H9 (cell line): ENCODE measurements around the gene CSTPP1. TPM values are rescaled to one million over a fixed set of nuclear protein-coding genes. Genes with fewer than 3 reads are reported as not detected.

Experiments used
- DNase-seq: peaks from one replicate; pipeline ENCODE4 v3.0.0-alpha.2; 2017
- H2AFZ ChIP-seq: one replicate; pipeline ENCODE4 v1.6.1; 2013; ENCODE audit warnings: mild to moderate bottlenecking, low read length, control low read depth, moderate library complexity
- H2AK5ac ChIP-seq: 2 replicates; pipeline ENCODE4 v1.6.1; 2013; ENCODE audit warnings: low read length, control low read depth, mixed read lengths; ENCODE audit not compliant: insufficient read length
- H2BK120ac ChIP-seq: one replicate; pipeline ENCODE4 v1.6.1; 2013; ENCODE audit warnings: low read depth, mild to moderate bottlenecking, low read length, control low read depth, inconsistent platforms; ENCODE audit not compliant: poor library complexity, severe bottlenecking
- H2BK12ac ChIP-seq: 2 replicates; pipeline ENCODE4 v1.6.1; 2013; ENCODE audit warnings: low read length, control low read depth, mixed read lengths, low read depth; ENCODE audit not compliant: insufficient read length
- H2BK15ac ChIP-seq: 2 replicates; pipeline ENCODE4 v1.6.1; 2013; ENCODE audit warnings: low read depth, low read length, control low read depth
- H2BK20ac ChIP-seq: one replicate; pipeline ENCODE4 v1.6.1; 2013; ENCODE audit warnings: low read depth, mild to moderate bottlenecking, low read length, control low read depth, inconsistent platforms; ENCODE audit not compliant: poor library complexity, severe bottlenecking
- H2BK5ac ChIP-seq: 2 replicates; pipeline ENCODE4 v1.6.1; 2013; ENCODE audit warnings: low read length, control low read depth, mixed read lengths; ENCODE audit not compliant: insufficient read length
- H3K14ac ChIP-seq: 2 replicates; pipeline ENCODE4 v1.6.1; 2013; ENCODE audit warnings: low read length, control low read depth; ENCODE audit not compliant: insufficient read depth
- H3K18ac ChIP-seq: 2 replicates; pipeline ENCODE4 v1.6.1; 2013; ENCODE audit warnings: low read depth, mild to moderate bottlenecking, mixed read lengths, low read length, control low read depth; ENCODE audit not compliant: insufficient read length
- H3K23ac ChIP-seq: 2 replicates; pipeline ENCODE4 v1.6.1; 2013; ENCODE audit warnings: low read length, control low read depth, mixed read lengths, low read depth; ENCODE audit not compliant: insufficient read length
- H3K23me2 ChIP-seq: 2 replicates; pipeline ENCODE4 v1.6.1; 2013; ENCODE audit warnings: low read depth, mild to moderate bottlenecking, mixed read lengths, low read length, control low read depth; ENCODE audit not compliant: insufficient read length, poor library complexity, severe bottlenecking
- H3K27ac ChIP-seq: 2 replicates; pipeline ENCODE4 v1.5.1; 2013; ENCODE audit warnings: low read length, control low read depth, mixed read lengths, low read depth; ENCODE audit not compliant: insufficient read length
- H3K27me3 ChIP-seq: 2 replicates; pipeline ENCODE4 v1.6.1; 2013; ENCODE audit warnings: low read length, control low read depth, inconsistent platforms; ENCODE audit not compliant: insufficient read depth
- H3K4ac ChIP-seq: 2 replicates; pipeline ENCODE4 v1.6.1; 2013; ENCODE audit warnings: low read depth, mild to moderate bottlenecking, control low read depth, inconsistent platforms, low read length, moderate library complexity
- H3K4me1 ChIP-seq: 2 replicates; pipeline ENCODE4 v1.6.1; 2013; ENCODE audit warnings: low read length, control low read depth, inconsistent platforms; ENCODE audit not compliant: insufficient read depth
- H3K4me2 ChIP-seq: 2 replicates; pipeline ENCODE4 v1.6.1; 2013; ENCODE audit warnings: low read length, control low read depth, mixed read lengths; ENCODE audit not compliant: insufficient read length, insufficient read depth
- H3K56ac ChIP-seq: 2 replicates; pipeline ENCODE4 v1.6.1; 2013; ENCODE audit warnings: low read depth, mild to moderate bottlenecking, mixed read lengths, low read length, control low read depth; ENCODE audit not compliant: insufficient read length
- H3K79me1 ChIP-seq: 2 replicates; pipeline ENCODE4 v1.6.1; 2013; ENCODE audit warnings: low read depth, mild to moderate bottlenecking, moderate library complexity, low read length, control low read depth, inconsistent platforms; ENCODE audit not compliant: insufficient read depth, poor library complexity, severe bottlenecking
- H3K79me2 ChIP-seq: 2 replicates; pipeline ENCODE4 v1.6.1; 2013; ENCODE audit warnings: low read length, control low read depth, inconsistent platforms; ENCODE audit not compliant: insufficient read depth
- H3K9ac ChIP-seq: 2 replicates; pipeline ENCODE4 v1.6.1; 2013; ENCODE audit warnings: low read length, control low read depth, mixed read lengths; ENCODE audit not compliant: insufficient read length; ENCODE audit errors: extremely low read depth
- H3K9me3 ChIP-seq: one replicate; pipeline ENCODE4 v1.6.1; 2013; ENCODE audit warnings: low read depth, low read length, inconsistent platforms; ENCODE audit not compliant: control insufficient read depth
- H3T11ph ChIP-seq: one replicate; pipeline ENCODE4 v1.6.1; 2013; ENCODE audit warnings: mild to moderate bottlenecking, low read length, control low read depth, inconsistent platforms
- H4K20me1 ChIP-seq: one replicate; pipeline ENCODE4 v1.6.1; 2013; ENCODE audit not compliant: control insufficient read depth, insufficient read length, insufficient read depth
- H4K5ac ChIP-seq: 2 replicates; pipeline ENCODE4 v1.6.1; 2013; ENCODE audit warnings: low read depth, mild to moderate bottlenecking, mixed read lengths, low read length, control low read depth; ENCODE audit not compliant: insufficient read length
- H4K8ac ChIP-seq: replicated peaks from 2 replicates; pipeline ENCODE4 v1.6.1; 2013; ENCODE audit warnings: low read length, control low read depth, mixed read lengths, low read depth; ENCODE audit not compliant: insufficient read length
- H4K91ac ChIP-seq: 2 replicates; pipeline ENCODE4 v1.6.1; 2013; ENCODE audit warnings: low read depth, mild to moderate bottlenecking, moderate library complexity, mixed read lengths, low read length, control low read depth; ENCODE audit not compliant: insufficient read length
- H3K27ac Mint-ChIP-seq, 3 experiments: 2 replicates in 2 of 3; 3 replicates in 1 of 3; pipeline ENCODE4 v1.8.0; 2020 to 2021; ENCODE audit warnings: mixed read lengths in 3 of 3, mild to moderate bottlenecking in 1 of 3, moderate library complexity in 1 of 3
- H3K27me3 Mint-ChIP-seq: 2 replicates; pipeline ENCODE4 v1.8.0; 2021; ENCODE audit warnings: low read depth, mild to moderate bottlenecking, moderate library complexity, mixed read lengths
- H3K36me3 Mint-ChIP-seq, 3 experiments: 2 replicates in 2 of 3; 3 replicates in 1 of 3; pipeline ENCODE4 v1.8.0; 2020 to 2021; ENCODE audit warnings: low read depth in 3 of 3, mixed read lengths in 3 of 3; ENCODE audit not compliant: insufficient read depth in 1 of 3
- H3K4me1 Mint-ChIP-seq, 2 experiments: 2 replicates each; pipeline ENCODE4 v1.8.0; 2020; ENCODE audit warnings: mixed read lengths in 2 of 2
- H3K4me3 Mint-ChIP-seq, 2 experiments: 2 replicates in 1 of 2; 3 replicates in 1 of 2; pipeline ENCODE4 v1.8.0; 2020 to 2021; ENCODE audit warnings: mild to moderate bottlenecking in 2 of 2, mixed read lengths in 2 of 2, moderate library complexity in 1 of 2
- H3K9me3 Mint-ChIP-seq, 2 experiments: 2 replicates in 1 of 2; 3 replicates in 1 of 2; pipeline ENCODE4 v1.8.0; 2020; ENCODE audit warnings: mild to moderate bottlenecking in 2 of 2, mixed read lengths in 2 of 2, moderate library complexity in 1 of 2
- CTCF ChIP-seq: fragments of 200-600 bp; sonication (generic); conservative IDR thresholded peaks from 3 replicates; pipeline ENCODE4 v1.8.0; 2021; ENCODE audit warnings: antibody characterized with exemption, mild to moderate bottlenecking
- WGBS: extraction: QIAGEN DNeasy Blood & Tissue Kit; methylation state at CpG from one replicate; pipeline ENCODE4 v1.1.7; 2013; ENCODE audit warnings: missing lambda C conversion rate, low lambda C conversion rate, mixed read lengths; ENCODE audit not compliant: insufficient read length; ENCODE audit errors: extremely low coverage; 5-methylcytosine and 5-hydroxymethylcytosine counted together
- total RNA-seq: library from RNA; stranded (reverse); gene quantifications from 2 replicates; pipeline ENCODE4 v1.2.1, GENCODE V29; 2021

CSTPP1 gene
- total RNA-seq, 1 experiment from 2014 or later = 21.2 TPM

- peaks cover 5 to 6% of the 10 kb centered on the region in 2 experiments for H3K4me1 Mint-ChIP-seq
- Histone ChIP-seq H3K27me3 (no peaks in the 10 kb centered on the region), H3K4ac (no peak overlapping the region), H2AFZ (no peak overlapping the region), H3K4me2 (no peak overlapping the region), H2BK20ac (no peak overlapping the region), H3K23ac (no peak overlapping the region), H3K9ac (no peak overlapping the region), H3K18ac (no peak overlapping the region), H3K9me3 (no peaks in the 10 kb centered on the region), H3T11ph (no peak overlapping the region), H3K79me2 (no peaks in the 10 kb centered on the region), H3K56ac (no peak overlapping the region), H4K5ac (no peak overlapping the region), H2BK15ac (no peak overlapping the region), H4K91ac (no peak overlapping the region), H2BK120ac (no peak overlapping the region), H3K27ac (no peak overlapping the region), H3K4me1 (no peaks in the 10 kb centered on the region), H4K20me1 (no peaks in the 10 kb centered on the region), H2BK12ac (no peak overlapping the region), H3K14ac (no peak overlapping the region), H4K8ac (no peak overlapping the region), H2AK5ac (no peak overlapping the region), H3K79me1 (peaks cover 2% of the 10 kb centered on the region), H2BK5ac (no peak overlapping the region), H3K23me2 (no peaks in the 10 kb centered on the region)
- H3K4me3 Mint-ChIP-seq = no peak overlapping the region
- H3K9me3 Mint-ChIP-seq = no peaks in the 10 kb centered on the region
- DNase-seq = no peak
- no peaks in the 10 kb centered on the region for H3K27me3 Mint-ChIP-seq
- no CpG with 5 or more reads among the region's 6 CpGs for WGBS
- TF ChIP-seq CTCF = no peak
- H3K36me3 Mint-ChIP-seq = peaks cover 2 to 5% (median 3%) of the 10 kb centered on the region in 3 experiments; a peak in 4 of 7 replicates
- H3K27ac Mint-ChIP-seq = no peak overlapping the region
Measured at GRCh38 chr11:46942172-46942571, 5.6 kb downstream of the CSTPP1 start.
